CD4-positive, alpha-beta T cell treated with Interleukin-17A for 1 hour (primary cell): ENCODE results near the gene PEX7.
"Not testable (repeated sequence)": the region's sequence is repeated elsewhere in the genome, so short reads cannot be mapped to it uniquely, and the experiment has no call there.

ENCODE experiments used
- DNase-seq: peaks from one replicate; pipeline ENCODE4 v3.0.0-alpha.2; 2020

The PEX7 gene

GRCh38 chr6:136914947-136915346 lies 92.6 kb downstream of the PEX7 start:
- DNase-seq: no peak

GRCh38 chr6:136918706-136919105 lies 96.3 kb downstream of the PEX7 start:
- no peak for DNase-seq

GRCh38 chr6:136920216-136920615 lies 97.8 kb downstream of the PEX7 start:
- no peak for DNase-seq

GRCh38 chr6:136920671-136921380 lies 98.4 kb downstream of the PEX7 start:
- DNase-seq: peak; percentile 7

GRCh38 chr6:136921381-136921935 lies 99.1 kb downstream of the PEX7 start:
- no peak for DNase-seq

- peak; percentile 3 for DNase-seq
Observed at GRCh38 chr6:136921936-136922684, 99.7 kb downstream of the PEX7 start, which contains the start of gene SLC35D3. Gene SLC35D3, plus strand, starts transcription at chr6:136922301. Its CDS starts 128 bp downstream, at chr6:136922429.

- no peak for DNase-seq
Observed at GRCh38 chr6:136922685-136923006, 100.3 kb downstream of the PEX7 start.

GRCh38 chr6:136923116-136923953 lies 100.9 kb downstream of the PEX7 start:
- DNase-seq: peak; percentile 2

- no peak for DNase-seq
Observed at GRCh38 chr6:136923954-136924673, 101.7 kb downstream of the PEX7 start.

- DNase-seq: no peak
Observed at GRCh38 chr6:136926383-136926782, 104.0 kb downstream of the PEX7 start.

- DNase-seq: peak; percentile 10
Observed at GRCh38 chr6:136927292-136927691, 104.9 kb downstream of the PEX7 start.

- no peak for DNase-seq
Observed at GRCh38 chr6:136930528-136930927, 108.1 kb downstream of the PEX7 start.

GRCh38 chr6:136932599-136932998 lies 110.2 kb downstream of the PEX7 start:
- no peak for DNase-seq

- DNase-seq: no peak
Observed at GRCh38 chr6:136945072-136945471, 122.7 kb downstream of the PEX7 start.

- DNase-seq: no peak
Observed at GRCh38 chr6:136945711-136946121, 123.3 kb downstream of the PEX7 start.

- no peak for DNase-seq
Observed at GRCh38 chr6:136947037-136947436, 124.6 kb downstream of the PEX7 start.

GRCh38 chr6:136949957-136950356 lies 127.6 kb downstream of the PEX7 start:
- DNase-seq: not testable (repeated sequence)

- DNase-seq: no peak
Observed at GRCh38 chr6:136950436-136951126, 128.2 kb downstream of the PEX7 start.

- no peak for DNase-seq
Observed at GRCh38 chr6:136952714-136953260, 130.4 kb downstream of the PEX7 start.

GRCh38 chr6:136955123-136955522 lies 132.7 kb downstream of the PEX7 start:
- DNase-seq: no peak
